Breast epithelium (tissue), 4 donors: ENCODE measurements around the gene SHANK2. TPM values are rescaled to one million over a fixed set of nuclear protein-coding genes. Genes with fewer than 3 reads are reported as not detected.

ENCODE experiments used
- DNase-seq, 2 donors: peaks; one replicate each; pipeline ENCODE4 v3.0.0-alpha.2; 2019; ENCODE audit warnings: low spot score in 2 of 2
- H3K27ac ChIP-seq, 2 donors: fragments of 200-600 bp; sonication (generic) in 1 of 2; one replicate each; pipeline ENCODE4 v1.5.1; 2016 to 2019; ENCODE audit warnings: mild to moderate bottlenecking in 1 of 2
- H3K27me3 ChIP-seq, 2 donors: fragments of 200-600 bp; sonication (generic) in 1 of 2; one replicate each; pipeline versions ENCODE4 v1.5.1 to v1.6.0; 2017 to 2019; ENCODE audit warnings: control low read depth in 1 of 2, mild to moderate bottlenecking in 1 of 2
- H3K36me3 ChIP-seq: fragments of 200-600 bp; one replicate; pipeline ENCODE4 v1.5.1; 2019
- H3K4me1 ChIP-seq, 2 donors: fragments of 200-600 bp; sonication (generic); one replicate each; pipeline ENCODE4 v1.5.1; 2016 to 2019; ENCODE audit warnings: control low read depth in 1 of 2
- H3K4me3 ChIP-seq, 3 donors: fragments of 200-600 bp; sonication (generic); 1 replicate in 2 of 3; 2 replicates in 1 of 3; pipeline ENCODE4 v1.5.1; 2016 to 2019; ENCODE audit warnings: mild to moderate bottlenecking in 3 of 3, moderate library complexity in 2 of 3
- H3K9me3 ChIP-seq, 2 donors: fragments of 200-600 bp; sonication (generic) in 1 of 2; one replicate each; pipeline ENCODE4 v1.5.1; 2016 to 2019; ENCODE audit warnings: control low read depth in 1 of 2
- POLR2A ChIP-seq: fragments of 450-650 bp; IDR thresholded peaks from one replicate; pipeline ENCODE4 v1.6.1; 2016; ENCODE audit warnings: antibody characterized with exemption, mild to moderate bottlenecking, moderate library complexity
- POLR2AphosphoS5 ChIP-seq, 3 donors: sonication (generic); formaldehyde crosslinking; IDR thresholded peaks; one replicate each; pipeline ENCODE4 v1.6.1; 2017; ENCODE audit warnings: antibody characterized with exemption in 3 of 3
- intact Hi-C: fragments of 100-400 bp; cut with DNase I; formaldehyde crosslinking; loops from one replicate; pipeline ENCODE4 v1.15.1; 2023; ENCODE audit warnings: low total_unique reads
- total RNA-seq, 3 donors: library from RNA; depleted of rRNA; stranded (reverse); fragments of >200 nt; gene quantifications; one replicate each; pipeline ENCODE4 v1.1.0, GENCODE V29; 2016
- TF ChIP-seq, protein P1 (sequence below), 3 donors: fragments of 450-650 bp; IDR thresholded peaks; one replicate each; pipeline ENCODE4 v1.5.1; 2016 to 2017; ENCODE audit warnings: antibody characterized with exemption in 3 of 3, mild to moderate bottlenecking in 3 of 3, moderate library complexity in 3 of 3

Gene SHANK2
- total RNA-seq, 3 donors from 2014 or later, result 1.3 to 38.8 (median 33.1) TPM

GRCh38 chr11:71252770-71253730 is 673 bp upstream of the SHANK2 start:
- H3K27ac ChIP-seq, result peak overlapping the region; percentile 78 to 86
- H3K4me1 ChIP-seq, result peaks cover 0 to 4% of the 10 kb centered on the region in 2 donors
- intact Hi-C loops, result no loop called here

GRCh38 chr11:71251761-71252268 is 562 bp downstream of the SHANK2 start:
- TF ChIP-seq, protein P1, sequence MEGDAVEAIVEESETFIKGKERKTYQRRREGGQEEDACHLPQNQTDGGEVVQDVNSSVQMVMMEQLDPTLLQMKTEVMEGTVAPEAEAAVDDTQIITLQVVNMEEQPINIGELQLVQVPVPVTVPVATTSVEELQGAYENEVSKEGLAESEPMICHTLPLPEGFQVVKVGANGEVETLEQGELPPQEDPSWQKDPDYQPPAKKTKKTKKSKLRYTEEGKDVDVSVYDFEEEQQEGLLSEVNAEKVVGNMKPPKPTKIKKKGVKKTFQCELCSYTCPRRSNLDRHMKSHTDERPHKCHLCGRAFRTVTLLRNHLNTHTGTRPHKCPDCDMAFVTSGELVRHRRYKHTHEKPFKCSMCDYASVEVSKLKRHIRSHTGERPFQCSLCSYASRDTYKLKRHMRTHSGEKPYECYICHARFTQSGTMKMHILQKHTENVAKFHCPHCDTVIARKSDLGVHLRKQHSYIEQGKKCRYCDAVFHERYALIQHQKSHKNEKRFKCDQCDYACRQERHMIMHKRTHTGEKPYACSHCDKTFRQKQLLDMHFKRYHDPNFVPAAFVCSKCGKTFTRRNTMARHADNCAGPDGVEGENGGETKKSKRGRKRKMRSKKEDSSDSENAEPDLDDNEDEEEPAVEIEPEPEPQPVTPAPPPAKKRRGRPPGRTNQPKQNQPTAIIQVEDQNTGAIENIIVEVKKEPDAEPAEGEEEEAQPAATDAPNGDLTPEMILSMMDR (IDR thresholded peaks at IDR 0.05), result peak in 1 of 3 donors; percentile 35
- no peak for TF ChIP-seq POLR2A
- peaks cover 0 to 4% of the 10 kb centered on the region in 2 donors for H3K4me1 ChIP-seq
- H3K27me3 ChIP-seq, result peaks cover 0 to 25% of the 10 kb centered on the region in 2 donors
- H3K27ac ChIP-seq, result peak overlapping the region; percentile 78 to 86
- intact Hi-C loops, result no loop called here
- no peaks in the 10 kb centered on the region for H3K9me3 ChIP-seq
- no peaks in the 10 kb centered on the region for H3K36me3 ChIP-seq
- peak overlapping the region; percentile 24 to 73 (median 63) for H3K4me3 ChIP-seq
- peak in 1 of 2 donors; percentile 52 for DNase-seq

More at GRCh38 chr11:71252770-71253730, 673 bp upstream of the SHANK2 start:
- Histone ChIP-seq H3K36me3 (no peaks in the 10 kb centered on the region), H3K4me3 (peak overlapping the region; percentile 24 to 73 (median 63)), H3K9me3 (no peaks in the 10 kb centered on the region), H3K27me3 (peaks cover 0 to 25% of the 10 kb centered on the region in 2 donors)
- DNase-seq, result peak in 1 of 2 donors; percentile 52
- TF ChIP-seq POLR2AphosphoS5 (IDR thresholded peaks at IDR 0.05), result no peak
- TF ChIP-seq, protein P1 (IDR thresholded peaks at IDR 0.05), result no peak
- TF ChIP-seq POLR2A, result no peak

GRCh38 chr11:71251151-71251721 is 1.1 kb downstream of the SHANK2 start:
- peak in 1 of 2 donors; percentile 62 for DNase-seq
- H3K9me3 ChIP-seq, result no peaks in the 10 kb centered on the region
- H3K4me1 ChIP-seq, result peaks cover 0 to 4% of the 10 kb centered on the region in 2 donors
- H3K27me3 ChIP-seq, result peaks cover 0 to 27% of the 10 kb centered on the region in 2 donors
- TF ChIP-seq, protein P1 (IDR thresholded peaks at IDR 0.05), result no peak
- TF ChIP-seq POLR2AphosphoS5 (IDR thresholded peaks at IDR 0.05) (no peak), POLR2A (no peak)
- intact Hi-C loops, result no loop called here
- no peaks in the 10 kb centered on the region for H3K36me3 ChIP-seq
- peak overlapping the region in 2 of 3 donors; percentile 63 to 73 for H3K4me3 ChIP-seq
- peak overlapping the region; percentile 78 to 86 for H3K27ac ChIP-seq

DNA sequence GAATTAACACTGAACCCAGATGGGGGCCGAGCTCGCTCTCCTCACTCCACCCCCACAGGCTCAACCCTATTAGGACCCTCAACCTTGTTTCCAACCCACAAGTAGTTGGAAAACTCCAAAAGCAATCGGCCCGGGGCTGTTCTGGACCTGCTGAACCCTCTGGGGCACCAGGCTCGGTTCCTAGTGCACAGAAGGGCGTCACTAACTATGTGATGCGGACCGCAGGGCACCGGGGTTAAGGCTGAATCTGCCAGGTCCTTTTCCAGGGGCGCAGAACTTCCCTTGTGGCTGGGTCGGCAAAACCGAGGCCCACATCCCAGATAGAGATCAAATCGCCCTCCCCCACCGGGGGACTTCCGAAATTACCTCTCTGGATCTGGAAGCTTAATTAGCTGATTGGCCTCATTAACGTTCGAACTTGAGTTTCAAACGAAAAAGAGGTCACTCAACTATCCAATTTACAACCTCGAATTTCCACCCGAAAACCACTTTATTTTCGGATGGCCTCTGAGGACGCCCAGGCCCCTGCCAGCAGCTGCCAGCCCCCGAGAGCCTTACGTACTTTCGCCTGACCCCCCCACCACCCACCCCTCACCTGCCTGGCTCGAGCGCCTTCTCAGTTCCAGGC is 1.7 kb downstream of the SHANK2 start:
- peak overlapping the region in 2 of 3 donors; percentile 63 to 73 for H3K4me3 ChIP-seq
- peaks cover 0 to 4% of the 10 kb centered on the region in 2 donors for H3K4me1 ChIP-seq
- intact Hi-C loops, result no loop called here
- H3K27ac ChIP-seq, result peak overlapping the region in 1 of 2 donors; percentile 86
- TF ChIP-seq POLR2A, result no peak
- no peak for TF ChIP-seq POLR2AphosphoS5 (IDR thresholded peaks at IDR 0.05)
- TF ChIP-seq, protein P1 (IDR thresholded peaks at IDR 0.05), result no peak
- peaks cover 0 to 29% of the 10 kb centered on the region in 2 donors for H3K27me3 ChIP-seq
- no peaks in the 10 kb centered on the region for H3K36me3 ChIP-seq
- DNase-seq, result peak in 1 of 2 donors; percentile 41
- H3K9me3 ChIP-seq, result no peaks in the 10 kb centered on the region
